ENCODE measurements around the gene NUDCD2.
"Not testable (repeated sequence)": the region's sequence is repeated elsewhere in the genome, so short reads cannot be mapped to it uniquely, and the experiment has no call there.

The NUDCD2 gene

DNA sequence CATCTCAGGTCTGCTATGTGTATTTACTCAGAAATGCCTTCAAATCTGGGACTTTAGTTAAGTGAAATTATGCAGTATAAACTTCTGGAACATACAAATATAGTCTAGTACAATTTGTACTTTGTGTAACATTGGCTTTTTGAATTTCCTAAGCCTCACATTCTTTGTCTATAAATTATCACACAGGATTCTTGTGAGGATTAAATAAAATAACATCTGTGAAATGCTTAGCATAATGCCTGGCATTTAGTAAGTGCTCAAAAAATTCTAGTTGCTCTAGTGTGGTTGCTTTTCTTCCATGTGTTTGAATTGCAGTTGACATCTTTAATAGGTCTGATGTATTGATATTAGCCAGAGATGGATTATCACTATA lies 3.1 kb upstream of the NUDCD2 start:
- DNase-seq, result no peak

DNA sequence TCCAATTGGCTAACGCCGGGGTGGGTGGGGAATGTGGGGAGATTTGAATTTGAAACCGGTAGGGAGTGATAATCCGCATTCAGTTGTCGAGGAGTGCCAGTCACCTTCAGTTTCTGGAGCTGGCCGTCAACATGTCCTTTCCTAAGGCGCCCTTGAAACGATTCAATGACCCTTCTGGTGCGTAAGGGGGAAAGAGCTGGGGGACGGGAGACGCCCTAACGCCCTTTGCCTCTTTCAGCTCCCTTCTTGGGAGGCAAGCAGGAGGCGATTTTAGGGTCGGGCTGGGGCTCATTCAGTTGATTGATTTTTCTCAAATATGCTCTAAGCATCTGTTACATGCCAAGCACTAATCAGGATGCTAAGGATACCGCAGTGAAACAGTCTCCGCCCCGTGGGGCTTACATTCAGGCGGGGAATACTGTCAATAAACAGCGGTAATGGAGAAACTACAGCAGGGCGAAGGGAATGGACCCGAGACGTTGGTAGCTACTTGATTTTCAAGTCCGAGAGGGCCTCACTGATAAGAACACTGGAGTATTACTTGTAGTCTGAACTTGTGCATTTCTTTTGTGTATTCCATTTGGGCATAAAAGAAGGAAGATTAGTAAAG lies 765 bp upstream of the NUDCD2 start, which contains the start of gene HMMR:
Gene HMMR, plus strand, starts transcription at position 71 of the 610 bp plus-strand sequence. Its CDS starts 61 bp downstream, at position 132.
- no peak for DNase-seq

DNA sequence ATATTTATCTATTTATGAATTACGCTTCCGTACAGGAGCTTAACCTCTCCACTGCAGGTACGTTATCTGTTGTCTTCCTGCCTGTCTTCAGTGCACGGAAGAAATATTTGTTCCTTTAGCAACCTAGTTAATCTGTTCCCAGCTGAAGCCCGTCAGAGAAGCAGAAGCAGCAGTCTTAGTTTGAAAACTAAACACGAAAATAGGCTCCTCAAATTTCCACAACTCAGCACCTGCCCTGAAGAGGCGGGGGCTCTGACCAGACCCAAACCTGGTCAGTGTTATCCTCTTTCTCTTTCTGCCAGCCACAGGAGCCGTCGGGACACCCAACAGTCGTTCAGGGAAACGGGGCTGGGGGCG lies 462 bp downstream of the NUDCD2 start:
- no peak for DNase-seq

GRCh38 chr5:163458778-163459385 lies 1.0 kb downstream of the NUDCD2 start:
- DNase-seq, result no peak

DNA sequence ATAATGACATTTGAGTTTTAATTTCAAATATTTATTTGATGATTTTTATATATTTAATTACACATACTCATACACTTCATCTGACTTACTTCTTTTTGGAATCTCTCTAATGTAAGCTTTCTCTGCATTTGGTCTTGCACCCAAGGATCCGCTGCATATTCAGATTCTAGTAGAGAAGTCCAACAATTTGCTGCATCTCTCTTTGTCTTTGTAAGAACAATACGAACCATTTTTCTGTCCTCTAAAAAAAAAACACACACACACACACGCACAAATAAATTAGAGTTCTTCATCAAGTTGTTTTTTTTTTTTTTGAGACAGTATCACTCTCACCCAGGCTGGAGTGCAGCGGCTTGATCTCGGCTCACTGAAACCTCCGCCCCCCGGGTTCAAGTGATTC lies 3.1 kb downstream of the NUDCD2 start:
- DNase-seq, result no peak

GRCh38 chr5:163456029-163456589 lies 3.8 kb downstream of the NUDCD2 start:
- DNase-seq, result no peak

DNA sequence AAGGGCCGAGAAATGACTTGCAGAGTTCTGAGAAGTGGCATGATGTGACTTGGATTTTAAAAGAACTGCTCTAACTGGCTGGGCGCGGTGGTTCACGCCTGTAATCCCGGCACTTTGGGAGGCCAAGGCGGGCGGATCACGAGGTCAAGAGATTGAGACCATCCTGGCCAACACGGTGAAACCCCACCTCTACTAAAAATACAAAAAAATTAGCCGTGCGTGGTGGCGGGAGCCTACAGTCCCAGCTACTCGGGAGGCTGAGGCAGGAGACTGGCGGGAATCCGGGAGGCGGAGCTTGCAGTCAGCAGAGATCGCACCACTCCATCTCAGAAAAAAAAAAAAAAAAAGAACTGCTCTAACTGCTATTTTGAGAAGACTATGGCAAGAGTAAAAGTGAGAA lies 4.5 kb downstream of the NUDCD2 start:
- not testable (repeated sequence) for DNase-seq

- DNase-seq, result no peak
Observed at GRCh38 chr5:163453705-163454104, 6.2 kb downstream of the NUDCD2 start.

DNA sequence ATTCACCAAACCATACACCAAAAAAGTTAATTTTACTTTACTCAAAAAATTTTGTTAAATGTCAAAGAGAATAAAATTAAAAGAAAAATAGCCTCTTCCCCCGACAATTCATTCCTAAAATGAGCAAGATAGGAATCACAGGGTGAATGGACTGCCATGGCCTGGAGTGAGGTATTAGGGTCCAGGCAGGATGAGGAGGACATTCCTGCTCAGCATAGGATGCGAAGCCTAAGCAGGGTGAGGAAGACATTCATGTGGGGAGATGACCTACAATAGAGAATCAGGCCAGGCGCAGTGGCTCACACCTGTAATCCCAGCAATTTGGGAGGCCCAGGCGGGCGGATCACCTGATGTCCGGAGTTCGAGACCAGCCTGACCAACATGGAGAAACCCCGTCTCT lies 8.4 kb downstream of the NUDCD2 start:
- DNase-seq, result no peak

GRCh38 chr5:163448491-163448890 lies 11.4 kb downstream of the NUDCD2 start:
- no peak for DNase-seq

DNA sequence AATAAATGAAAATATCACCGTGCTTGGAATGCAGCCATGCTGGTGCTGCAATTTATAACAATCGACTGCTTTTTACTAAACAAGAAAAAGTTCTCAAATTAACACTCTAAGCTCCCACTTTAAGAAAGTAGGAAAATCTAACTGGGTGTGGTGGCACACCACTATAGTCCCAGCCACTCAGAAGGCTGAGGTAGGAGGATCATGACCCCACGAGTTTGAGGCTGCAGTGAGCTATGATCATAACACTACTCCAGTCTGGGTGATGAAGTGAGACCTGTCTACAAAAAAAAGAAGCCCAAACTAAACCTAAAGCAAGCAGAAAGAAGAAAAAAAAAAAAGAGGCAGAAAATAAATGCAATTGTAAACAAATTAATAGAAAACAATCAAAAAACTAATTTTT lies 12.0 kb downstream of the NUDCD2 start:
- no peak for DNase-seq

GRCh38 chr5:163447191-163447590 lies 12.7 kb downstream of the NUDCD2 start:
- no peak for DNase-seq

DNA sequence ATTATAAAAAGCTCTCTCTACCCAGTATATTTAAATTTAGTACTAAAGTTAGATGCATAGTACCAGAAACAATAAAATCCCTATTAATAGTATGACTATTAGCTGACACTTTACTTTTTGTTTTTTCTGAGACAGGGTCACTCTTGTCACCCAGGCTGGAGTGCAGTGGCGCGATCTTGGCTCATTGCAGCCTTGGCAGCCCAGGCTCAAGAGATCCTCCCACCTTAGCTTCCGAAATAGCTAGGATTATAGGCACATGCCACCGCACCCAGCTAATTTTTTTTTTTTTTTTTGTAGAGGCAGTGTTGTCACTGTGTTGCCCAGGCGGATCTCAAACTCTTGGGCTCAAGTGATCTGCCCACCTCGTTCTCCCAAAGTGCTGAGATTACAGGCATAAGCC lies 14.6 kb downstream of the NUDCD2 start:
- no peak for DNase-seq

DNA sequence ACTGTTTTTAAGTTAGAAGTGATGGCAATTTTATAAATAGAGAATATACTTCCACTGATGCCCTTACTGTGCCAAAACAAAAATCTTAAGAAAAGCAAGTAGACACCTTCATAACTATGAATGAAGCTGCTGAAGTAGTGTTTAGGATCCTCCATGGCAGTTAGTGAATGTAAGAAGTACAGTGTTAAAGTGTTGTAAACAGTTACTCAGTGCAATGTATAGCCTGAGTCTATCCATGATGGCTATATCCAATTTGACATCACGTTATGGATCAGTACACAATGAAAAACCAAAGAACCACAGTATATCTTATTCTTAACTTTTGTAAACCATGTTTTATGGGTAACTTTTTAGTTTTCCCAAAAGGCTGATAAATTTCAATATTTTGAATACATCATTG lies 15.4 kb downstream of the NUDCD2 start:
- DNase-seq, result no peak

GRCh38 chr5:163440954-163441353 lies 18.9 kb downstream of the NUDCD2 start:
- DNase-seq, result no peak

DNA sequence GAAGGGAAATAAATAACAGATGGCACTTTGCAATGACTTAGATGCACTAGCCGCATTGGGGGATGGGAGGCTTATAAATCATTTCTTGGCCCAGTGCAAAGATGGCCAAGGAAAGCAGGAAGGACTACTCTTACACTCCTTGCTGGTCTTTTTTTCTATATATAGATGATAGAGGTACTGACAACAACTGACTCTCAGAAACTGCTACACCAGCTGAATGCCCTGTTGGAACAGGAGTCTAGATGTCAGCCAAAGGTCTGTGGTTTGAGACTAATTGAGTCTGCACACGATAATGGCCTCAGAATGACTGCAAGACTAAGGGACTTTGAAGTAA lies 20.8 kb downstream of the NUDCD2 start:
- DNase-seq, result no peak

- DNase-seq, result peak; percentile 84
Observed at GRCh38 chr5:163437309-163438182, 22.4 kb downstream of the NUDCD2 start, which contains the start of gene CCNG1. TSS of gene CCNG1 (plus strand) at chr5:163437595. CDS start at chr5:163439257, 1,662 bp downstream.

DNA sequence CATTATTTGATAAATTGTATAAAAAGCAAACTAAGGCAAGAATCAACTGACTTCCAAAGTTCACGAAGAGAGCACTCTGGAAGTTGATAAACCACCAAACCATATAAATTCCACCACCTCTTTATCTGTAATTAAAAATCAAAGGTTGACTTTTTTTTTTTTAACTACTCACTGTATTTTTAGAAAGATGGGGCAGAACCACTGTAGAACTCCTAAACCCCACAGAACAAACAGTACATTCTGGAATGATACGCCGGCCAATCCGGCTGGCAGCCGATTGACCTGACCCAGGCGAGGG lies 22.9 kb downstream of the NUDCD2 start:
- DNase-seq, result no peak

- no peak for DNase-seq
Observed at GRCh38 chr5:163436515-163436914, 23.4 kb downstream of the NUDCD2 start.

- no peak for DNase-seq
Observed at GRCh38 chr5:163434401-163434866, 25.5 kb downstream of the NUDCD2 start.

- no peak for DNase-seq
Observed at GRCh38 chr5:163433271-163433670, 26.6 kb downstream of the NUDCD2 start.

DNA sequence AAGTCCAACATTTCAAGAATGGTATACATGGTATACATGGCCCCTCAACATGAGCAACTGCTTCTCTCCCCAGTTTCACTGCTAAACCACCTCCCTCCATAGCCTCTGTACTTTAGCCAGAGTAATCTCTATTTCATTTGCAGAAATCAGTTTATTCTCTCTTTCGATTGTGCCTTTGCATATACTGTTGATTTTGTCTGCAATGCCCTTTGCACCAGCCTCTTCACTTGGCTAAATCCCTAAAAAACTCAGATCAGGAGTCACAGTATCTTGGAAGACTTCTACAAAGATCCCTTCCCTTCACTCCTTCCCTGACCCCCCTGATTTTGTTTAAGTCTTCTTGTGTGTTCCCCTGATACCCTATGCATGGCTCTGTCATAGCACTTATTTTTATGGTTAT lies 27.4 kb downstream of the NUDCD2 start:
- DNase-seq, result no peak

DNA sequence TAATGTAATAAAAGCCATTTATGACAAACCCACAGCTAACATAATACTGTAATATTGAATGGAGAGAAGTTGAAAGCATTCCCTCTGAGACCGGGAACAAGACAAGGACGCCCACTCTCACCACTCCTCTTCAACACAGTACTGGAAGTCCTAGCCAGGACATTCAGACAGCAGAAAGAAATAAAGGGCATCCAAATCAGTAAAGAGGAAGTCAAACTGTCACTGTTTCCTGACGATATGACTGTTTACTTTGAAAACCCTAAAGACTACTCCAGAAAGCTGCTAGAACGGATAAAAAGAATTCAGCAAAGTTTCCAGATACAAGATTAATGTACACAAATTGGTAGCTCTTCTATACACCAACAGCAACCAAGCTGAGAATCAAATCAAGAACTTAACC lies 33.8 kb downstream of the NUDCD2 start:
- not testable (repeated sequence) for DNase-seq

DNA sequence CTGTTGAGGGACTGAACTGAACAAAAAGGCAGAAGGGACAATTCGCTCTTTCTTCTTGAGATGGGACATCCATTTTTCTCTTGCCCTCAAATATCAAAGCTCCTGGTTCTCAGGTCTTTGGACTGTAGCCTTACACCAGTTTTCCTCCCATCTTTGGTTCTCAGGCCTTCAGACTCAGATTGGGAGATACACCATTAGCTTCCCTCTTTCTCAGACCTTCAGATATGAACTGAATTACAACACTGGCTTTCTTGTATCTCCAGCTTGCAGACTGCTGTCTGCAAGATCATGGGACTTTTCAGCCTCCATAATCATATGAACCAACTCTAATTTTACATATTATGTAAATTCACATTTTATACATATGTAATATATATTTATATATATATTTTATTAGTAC lies 35.1 kb downstream of the NUDCD2 start:
- no peak for DNase-seq

Data from NCI-H510A (cell line).